Effector CD4-positive, alpha-beta T cell (primary cell): ENCODE results near the gene DNAJB6.

Source experiments
- DNase-seq: peaks from one replicate; pipeline ENCODE4 v3.0.0-alpha.2; 2020

Gene DNAJB6

GRCh38 chr7:157410831-157411556 is 74.2 kb downstream of the DNAJB6 start:
- DNase-seq = no peak

GRCh38 chr7:157411580-157411979 is 74.8 kb downstream of the DNAJB6 start:
- peak; percentile 20 for DNase-seq

- DNase-seq = peak; percentile 17
These were observed 75.2 kb downstream of the DNAJB6 start for GRCh38 chr7:157412021-157412443.

GRCh38 chr7:157412491-157413180 is 75.8 kb downstream of the DNAJB6 start:
- no peak for DNase-seq

- DNase-seq = no peak
These were observed 77.3 kb downstream of the DNAJB6 start for GRCh38 chr7:157413881-157414701.

GRCh38 chr7:157414702-157415096 is 77.9 kb downstream of the DNAJB6 start:
- DNase-seq = no peak

- DNase-seq = no peak
These were observed 78.7 kb downstream of the DNAJB6 start for GRCh38 chr7:157415486-157415885.

- DNase-seq = no peak
These were observed 79.2 kb downstream of the DNAJB6 start for GRCh38 chr7:157416011-157416410.

- no peak for DNase-seq
These were observed 81.6 kb downstream of the DNAJB6 start for GRCh38 chr7:157418204-157419034.

- DNase-seq = no peak
These were observed 82.2 kb downstream of the DNAJB6 start for GRCh38 chr7:157419035-157419293.

- no peak for DNase-seq
These were observed 85.5 kb downstream of the DNAJB6 start for GRCh38 chr7:157422279-157422678.

- DNase-seq = no peak
These were observed 86.5 kb downstream of the DNAJB6 start for GRCh38 chr7:157423348-157423747.

GRCh38 chr7:157423886-157424565 is 87.2 kb downstream of the DNAJB6 start:
- DNase-seq = no peak

- no peak for DNase-seq
These were observed 88.4 kb downstream of the DNAJB6 start for GRCh38 chr7:157425137-157425731.

GRCh38 chr7:157425761-157426160 is 89.0 kb downstream of the DNAJB6 start:
- DNase-seq = no peak

- DNase-seq = no peak
These were observed 89.9 kb downstream of the DNAJB6 start for GRCh38 chr7:157426463-157427301.

- DNase-seq = no peak
These were observed 91.2 kb downstream of the DNAJB6 start for GRCh38 chr7:157427811-157428553.

- DNase-seq = no peak
These were observed 91.7 kb downstream of the DNAJB6 start for GRCh38 chr7:157428554-157428945.

GRCh38 chr7:157429001-157429679 is 92.3 kb downstream of the DNAJB6 start:
- DNase-seq = no peak
